GM21825 (cell line): ENCODE results near the gene TMED3.

ENCODE experiments used
- ATAC-seq: cut with Tn5 transposase; IDR thresholded peaks from one replicate; pipeline ENCODE4 v1.9.1; 2021; ENCODE audit warnings: mild to moderate bottlenecking, moderate library complexity; ENCODE audit not compliant: unreplicated experiment

TMED3 gene

GRCh38 chr15:79372428-79372827 is 61.5 kb downstream of the TMED3 start:
- ATAC-seq, result no peak
